Measurements from ENCODE around the gene B4GALT1.
A peak's percentile ranks its signal among the peaks of the same experiment; 100 is the strongest.

Gene B4GALT1

GRCh38 chr9:33192493-33193255, 25.5 kb upstream of the B4GALT1 start:
- DNase-seq (ENCODE audit: low read depth) = peak; percentile 16
- Histone ChIP-seq H3K9me3 (ENCODE audit: control insufficient read depth, low read length) (no peaks in the 10 kb centered on the region), H3K27me3 (replicated peaks; ENCODE audit: control insufficient read depth, insufficient read depth, low read length) (no peaks in the 10 kb centered on the region)

GRCh38 chr9:33190021-33190705, 23.0 kb upstream of the B4GALT1 start:
- Histone ChIP-seq H3K4me1 (ENCODE audit: control insufficient read depth, insufficient read depth, low read length) (peaks cover 45% of the 10 kb centered on the region), H3K9ac (ENCODE audit: low read length) (no peak overlapping the region), H3K9me3 (ENCODE audit: control insufficient read depth, low read length) (no peaks in the 10 kb centered on the region), H3K27me3 (replicated peaks; ENCODE audit: control insufficient read depth, insufficient read depth, low read length) (no peaks in the 10 kb centered on the region), H3K4me3 (ENCODE audit: low read length) (no peak overlapping the region), H3K36me3 (ENCODE audit: control insufficient read depth, insufficient read depth, low read length, severe bottlenecking) (no peaks in the 10 kb centered on the region)
- DNase-seq (ENCODE audit: low read depth) = no peak

More at GRCh38 chr9:33192493-33193255, 25.5 kb upstream of the B4GALT1 start:
- Histone ChIP-seq H3K4me3 (ENCODE audit: low read length) (peak overlapping the region; percentile 16), H3K36me3 (ENCODE audit: control insufficient read depth, insufficient read depth, low read length, severe bottlenecking) (no peaks in the 10 kb centered on the region), H3K9ac (ENCODE audit: low read length) (no peak overlapping the region), H3K4me1 (ENCODE audit: control insufficient read depth, insufficient read depth, low read length) (peaks cover 33% of the 10 kb centered on the region)

DNA sequence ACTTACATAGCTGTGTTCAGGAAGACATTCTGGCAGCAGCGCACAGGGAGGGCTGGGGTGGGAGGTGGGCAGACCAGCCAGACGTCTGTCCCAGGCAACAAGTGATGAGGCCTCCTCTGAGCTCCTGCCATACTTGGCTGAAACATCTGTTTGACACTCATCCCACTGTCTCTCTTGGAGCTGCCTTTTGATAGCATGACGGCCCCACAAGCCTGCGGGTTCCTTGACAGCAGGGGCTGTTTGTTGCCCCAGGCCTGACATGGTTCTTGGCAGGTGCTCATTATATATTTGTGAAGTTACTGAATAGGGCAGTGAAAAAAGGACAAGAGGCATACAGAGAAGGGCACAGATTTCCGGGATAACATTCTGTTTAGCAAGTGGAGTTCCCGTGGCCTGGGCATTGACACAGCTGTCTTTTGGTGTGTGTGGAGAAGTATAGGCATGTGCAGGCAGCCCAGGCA, 22.2 kb upstream of the B4GALT1 start:
- H3K4me1 ChIP-seq (ENCODE audit: control insufficient read depth, insufficient read depth, low read length) = peaks cover 53% of the 10 kb centered on the region
- H3K36me3 ChIP-seq (ENCODE audit: control insufficient read depth, insufficient read depth, low read length, severe bottlenecking) = no peaks in the 10 kb centered on the region
- no peak overlapping the region for H3K9ac ChIP-seq (ENCODE audit: low read length)
- no peak overlapping the region for H3K4me3 ChIP-seq (ENCODE audit: low read length)
- no peaks in the 10 kb centered on the region for H3K9me3 ChIP-seq (ENCODE audit: control insufficient read depth, low read length)
- DNase-seq (ENCODE audit: low read depth) = no peak
- no peaks in the 10 kb centered on the region for H3K27me3 ChIP-seq (replicated peaks; ENCODE audit: control insufficient read depth, insufficient read depth, low read length)

- Histone ChIP-seq H3K9me3 (ENCODE audit: control insufficient read depth, low read length) (no peaks in the 10 kb centered on the region), H3K9ac (ENCODE audit: low read length) (no peak overlapping the region), H3K27me3 (replicated peaks; ENCODE audit: control insufficient read depth, insufficient read depth, low read length) (no peaks in the 10 kb centered on the region), H3K4me3 (ENCODE audit: low read length) (no peak overlapping the region), H3K4me1 (ENCODE audit: control insufficient read depth, insufficient read depth, low read length) (peaks cover 53% of the 10 kb centered on the region), H3K36me3 (ENCODE audit: control insufficient read depth, insufficient read depth, low read length, severe bottlenecking) (no peaks in the 10 kb centered on the region)
- no peak for DNase-seq (ENCODE audit: low read depth)
These were observed 21.6 kb upstream of the B4GALT1 start for GRCh38 chr9:33188711-33189110.

DNA sequence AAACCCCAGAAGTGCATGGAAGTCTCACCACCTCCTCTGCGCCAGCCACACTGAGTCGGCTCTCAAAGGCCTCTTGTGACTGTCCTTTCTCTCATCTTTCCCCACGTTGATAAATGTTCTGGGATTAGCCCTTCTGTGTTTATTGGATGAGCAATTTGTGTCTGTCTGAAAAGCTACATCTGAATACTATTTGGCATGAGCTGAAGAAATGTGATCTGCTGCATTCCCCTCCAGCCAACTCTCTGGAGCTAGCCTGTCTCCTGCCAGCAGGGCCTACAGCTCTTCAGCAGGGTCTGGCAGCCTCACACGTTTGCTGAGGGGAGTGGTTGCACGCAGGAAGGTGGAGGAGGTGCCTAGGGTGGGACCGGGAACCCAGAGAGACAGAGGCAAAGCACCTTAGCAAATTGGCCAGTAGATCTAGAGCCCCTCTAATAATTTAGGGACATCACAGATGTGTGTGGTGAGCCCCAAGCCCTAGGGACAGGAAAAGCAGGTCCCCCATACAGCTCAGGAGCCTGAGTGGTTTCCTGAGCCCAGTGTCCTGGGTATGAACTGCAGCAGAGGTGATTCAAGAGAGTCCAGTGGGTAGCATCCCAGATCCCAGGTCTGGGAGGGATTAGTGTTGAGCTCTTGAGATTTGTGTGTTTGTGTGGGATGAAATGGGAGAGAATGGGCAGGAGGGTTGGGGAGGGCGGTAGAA, 20.5 kb upstream of the B4GALT1 start:
- no peaks in the 10 kb centered on the region for H3K27me3 ChIP-seq (replicated peaks; ENCODE audit: control insufficient read depth, insufficient read depth, low read length)

GRCh38 chr9:33186457-33187168, 19.5 kb upstream of the B4GALT1 start:
- no peaks in the 10 kb centered on the region for H3K9me3 ChIP-seq (ENCODE audit: control insufficient read depth, low read length)
- peaks cover 52% of the 10 kb centered on the region for H3K4me1 ChIP-seq (ENCODE audit: control insufficient read depth, insufficient read depth, low read length)
- no peaks in the 10 kb centered on the region for H3K27me3 ChIP-seq (replicated peaks; ENCODE audit: control insufficient read depth, insufficient read depth, low read length)
- H3K9ac ChIP-seq (ENCODE audit: low read length) = peak overlapping the region; percentile 3
- no peak overlapping the region for H3K4me3 ChIP-seq (ENCODE audit: low read length)
- H3K36me3 ChIP-seq (ENCODE audit: control insufficient read depth, insufficient read depth, low read length, severe bottlenecking) = no peaks in the 10 kb centered on the region
- peak; percentile 29 for DNase-seq (ENCODE audit: low read depth)

More for the DNA sequence above, 20.5 kb upstream of the B4GALT1 start:
- Histone ChIP-seq H3K9ac (ENCODE audit: low read length) (peak overlapping the region; percentile 20), H3K4me3 (ENCODE audit: low read length) (no peak overlapping the region), H3K4me1 (ENCODE audit: control insufficient read depth, insufficient read depth, low read length) (peaks cover 48% of the 10 kb centered on the region), H3K9me3 (ENCODE audit: control insufficient read depth, low read length) (no peaks in the 10 kb centered on the region), H3K36me3 (ENCODE audit: control insufficient read depth, insufficient read depth, low read length, severe bottlenecking) (no peaks in the 10 kb centered on the region)
- DNase-seq (ENCODE audit: low read depth) = peak; percentile 83

GRCh38 chr9:33185858-33186257, 18.7 kb upstream of the B4GALT1 start:
- no peak for DNase-seq (ENCODE audit: low read depth)
- no peaks in the 10 kb centered on the region for H3K27me3 ChIP-seq (replicated peaks; ENCODE audit: control insufficient read depth, insufficient read depth, low read length)
- H3K36me3 ChIP-seq (ENCODE audit: control insufficient read depth, insufficient read depth, low read length, severe bottlenecking) = no peaks in the 10 kb centered on the region
- H3K4me3 ChIP-seq (ENCODE audit: low read length) = no peak overlapping the region
- H3K4me1 ChIP-seq (ENCODE audit: control insufficient read depth, insufficient read depth, low read length) = peaks cover 60% of the 10 kb centered on the region
- no peaks in the 10 kb centered on the region for H3K9me3 ChIP-seq (ENCODE audit: control insufficient read depth, low read length)
- no peak overlapping the region for H3K9ac ChIP-seq (ENCODE audit: low read length)

GRCh38 chr9:33185406-33185805, 18.3 kb upstream of the B4GALT1 start:
- H3K4me3 ChIP-seq (ENCODE audit: low read length) = peak overlapping the region; percentile 32
- no peaks in the 10 kb centered on the region for H3K27me3 ChIP-seq (replicated peaks; ENCODE audit: control insufficient read depth, insufficient read depth, low read length)
- H3K9me3 ChIP-seq (ENCODE audit: control insufficient read depth, low read length) = no peaks in the 10 kb centered on the region
- no peak overlapping the region for H3K9ac ChIP-seq (ENCODE audit: low read length)
- DNase-seq (ENCODE audit: low read depth) = no peak
- peaks cover 64% of the 10 kb centered on the region for H3K4me1 ChIP-seq (ENCODE audit: control insufficient read depth, insufficient read depth, low read length)
- no peaks in the 10 kb centered on the region for H3K36me3 ChIP-seq (ENCODE audit: control insufficient read depth, insufficient read depth, low read length, severe bottlenecking)

- no peaks in the 10 kb centered on the region for H3K9me3 ChIP-seq (ENCODE audit: control insufficient read depth, low read length)
- no peak overlapping the region for H3K9ac ChIP-seq (ENCODE audit: low read length)
- H3K4me3 ChIP-seq (ENCODE audit: low read length) = peak overlapping the region; percentile 32
- H3K4me1 ChIP-seq (ENCODE audit: control insufficient read depth, insufficient read depth, low read length) = peaks cover 69% of the 10 kb centered on the region
- no peaks in the 10 kb centered on the region for H3K27me3 ChIP-seq (replicated peaks; ENCODE audit: control insufficient read depth, insufficient read depth, low read length)
- no peaks in the 10 kb centered on the region for H3K36me3 ChIP-seq (ENCODE audit: control insufficient read depth, insufficient read depth, low read length, severe bottlenecking)
- DNase-seq (ENCODE audit: low read depth) = peak; percentile 73
These were observed 17.8 kb upstream of the B4GALT1 start for GRCh38 chr9:33184963-33185362.

DNA sequence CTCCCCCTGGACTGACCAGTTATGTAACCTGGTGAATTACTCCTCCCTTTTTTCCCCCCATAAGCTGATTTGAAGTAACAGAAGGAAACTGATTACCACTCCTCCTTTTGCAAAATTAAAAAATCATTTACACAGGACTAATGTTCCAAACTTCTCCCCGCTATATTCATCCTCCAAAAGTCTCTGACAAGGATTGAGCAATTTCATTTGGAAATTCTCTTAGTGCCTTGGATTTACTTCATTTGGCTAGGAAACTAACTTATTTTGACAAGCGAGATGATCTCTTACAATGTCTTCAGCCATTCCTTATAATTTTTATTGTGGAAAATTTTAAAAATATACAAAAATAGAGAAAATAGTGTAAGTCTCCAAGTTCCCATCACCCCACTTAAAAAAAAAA, 15.4 kb upstream of the B4GALT1 start:
- peaks cover 65% of the 10 kb centered on the region for H3K4me1 ChIP-seq (ENCODE audit: control insufficient read depth, insufficient read depth, low read length)
- peak overlapping the region; percentile 53 for H3K4me3 ChIP-seq (ENCODE audit: low read length)
- no peak for DNase-seq (ENCODE audit: low read depth)
- no peaks in the 10 kb centered on the region for H3K27me3 ChIP-seq (replicated peaks; ENCODE audit: control insufficient read depth, insufficient read depth, low read length)
- H3K36me3 ChIP-seq (ENCODE audit: control insufficient read depth, insufficient read depth, low read length, severe bottlenecking) = no peaks in the 10 kb centered on the region
- H3K9me3 ChIP-seq (ENCODE audit: control insufficient read depth, low read length) = no peaks in the 10 kb centered on the region
- H3K9ac ChIP-seq (ENCODE audit: low read length) = peak overlapping the region; percentile 41

Measured in adipocyte (in vitro differentiated cells).